ENCODE data around the gene SRPRA.
"Not testable (repeated sequence)": the region's sequence is repeated elsewhere in the genome, so short reads cannot be mapped to it uniquely, and the experiment has no call there.

The SRPRA gene

GRCh38 chr11:126268708-126269579 lies at the start of gene SRPRA, which contains the start of gene FOXRED1:
Gene SRPRA (minus strand): TSS chr11:126268895. CDS start chr11:126268804, 91 bp downstream.
Gene FOXRED1 (plus strand): TSS chr11:126269154. CDS start chr11:126269207, 53 bp downstream.
- DNase-seq (ENCODE audit: low read depth): peak; percentile 99

GRCh38 chr11:126317756-126318573 lies 49.3 kb upstream of the SRPRA start:
- DNase-seq (ENCODE audit: low read depth): peak; percentile 89

GRCh38 chr11:126317432-126317755 lies 48.7 kb upstream of the SRPRA start:
- no peak for DNase-seq (ENCODE audit: low read depth)

GRCh38 chr11:126313826-126314225 lies 45.1 kb upstream of the SRPRA start:
- no peak for DNase-seq (ENCODE audit: low read depth)

GRCh38 chr11:126312961-126313360 lies 44.3 kb upstream of the SRPRA start:
- DNase-seq (ENCODE audit: low read depth): no peak

- DNase-seq (ENCODE audit: low read depth): no peak
Observed at GRCh38 chr11:126311401-126312291, 43.0 kb upstream of the SRPRA start.

GRCh38 chr11:126310992-126311310 lies 42.3 kb upstream of the SRPRA start:
- no peak for DNase-seq (ENCODE audit: low read depth)

- DNase-seq (ENCODE audit: low read depth): peak; percentile 82
Observed at GRCh38 chr11:126310200-126310991, 41.7 kb upstream of the SRPRA start.

GRCh38 chr11:126308771-126309170 lies 40.1 kb upstream of the SRPRA start:
- not testable (repeated sequence) for DNase-seq (ENCODE audit: low read depth)

GRCh38 chr11:126308271-126308671 lies 39.6 kb upstream of the SRPRA start:
- DNase-seq (ENCODE audit: low read depth): peak; percentile 41

- peak; percentile 61 for DNase-seq (ENCODE audit: low read depth)
Observed at GRCh38 chr11:126307706-126308105, 39.0 kb upstream of the SRPRA start.

GRCh38 chr11:126305699-126306098 lies 37.0 kb upstream of the SRPRA start:
- DNase-seq (ENCODE audit: low read depth): no peak

GRCh38 chr11:126304457-126305075 lies 35.9 kb upstream of the SRPRA start:
- no peak for DNase-seq (ENCODE audit: low read depth)

GRCh38 chr11:126303623-126304456 lies 35.1 kb upstream of the SRPRA start, which contains the start of gene DCPS:
Gene DCPS (plus strand): TSS chr11:126304060. CDS start chr11:126304081, 21 bp downstream.
- DNase-seq (ENCODE audit: low read depth): peak; percentile 92

GRCh38 chr11:126297004-126297403 lies 28.3 kb upstream of the SRPRA start:
- no peak for DNase-seq (ENCODE audit: low read depth)

- no peak for DNase-seq (ENCODE audit: low read depth)
Observed at GRCh38 chr11:126293726-126294125, 25.0 kb upstream of the SRPRA start.

GRCh38 chr11:126290887-126291286 lies 22.2 kb upstream of the SRPRA start:
- no peak for DNase-seq (ENCODE audit: low read depth)

- no peak for DNase-seq (ENCODE audit: low read depth)
Observed at GRCh38 chr11:126288237-126288636, 19.5 kb upstream of the SRPRA start.

GRCh38 chr11:126284829-126285228 lies 16.1 kb upstream of the SRPRA start:
- DNase-seq (ENCODE audit: low read depth): peak; percentile 96
